Measurements from ENCODE around the gene MB. TPM values are rescaled to one million over a fixed set of nuclear protein-coding genes. Genes with fewer than 3 reads are reported as not detected.

The MB gene
- total and polyA plus RNA-seq, 2 donors, result 1.1 to 3.7 TPM

GRCh38 chr22:35605369-35605680 lies 11.8 kb downstream of the MB start:
- no peaks in the 10 kb centered on the region for H3K9me3 ChIP-seq (ENCODE audit: control insufficient read depth in 2 of 2, insufficient read depth in 1 of 2, low read length in 1 of 2)
- no peak for DNase-seq (ENCODE audit: low read depth in 6 of 9, low spot score in 9 of 9)
- no peaks in the 10 kb centered on the region for H3K36me3 ChIP-seq (ENCODE audit: control insufficient read depth in 2 of 2, insufficient read depth in 2 of 2, low read length in 1 of 2)
- no peaks in the 10 kb centered on the region for H3K27me3 ChIP-seq (ENCODE audit: control insufficient read depth in 2 of 2, insufficient read depth in 1 of 2, low read length in 1 of 2)
- WGBS, result 91% methylated on average over 2 of the region's 2 CpGs
- H3K4me1 ChIP-seq (ENCODE audit: control insufficient read depth in 2 of 2, insufficient read depth in 2 of 2, low read length in 2 of 2), result no peaks in the 10 kb centered on the region
- H3K27ac ChIP-seq (ENCODE audit: low read depth in 1 of 2, low read length in 1 of 2), result no peak overlapping the region
- no peak overlapping the region for H3K4me3 ChIP-seq (ENCODE audit: low read length in 2 of 2)

GRCh38 chr22:35604621-35605368 lies 12.3 kb downstream of the MB start:
- 35% methylated on average over 9 of the region's 9 CpGs for WGBS
- no peaks in the 10 kb centered on the region for H3K9me3 ChIP-seq (ENCODE audit: control insufficient read depth in 2 of 2, insufficient read depth in 1 of 2, low read length in 1 of 2)
- H3K27ac ChIP-seq (ENCODE audit: low read depth in 1 of 2, low read length in 1 of 2), result no peak overlapping the region
- no peaks in the 10 kb centered on the region for H3K27me3 ChIP-seq (ENCODE audit: control insufficient read depth in 2 of 2, insufficient read depth in 1 of 2, low read length in 1 of 2)
- no peak for DNase-seq (ENCODE audit: low read depth in 6 of 9, low spot score in 9 of 9)
- no peaks in the 10 kb centered on the region for H3K36me3 ChIP-seq (ENCODE audit: control insufficient read depth in 2 of 2, insufficient read depth in 2 of 2, low read length in 1 of 2)
- H3K4me3 ChIP-seq (ENCODE audit: low read length in 2 of 2), result no peak overlapping the region
- H3K4me1 ChIP-seq (ENCODE audit: control insufficient read depth in 2 of 2, insufficient read depth in 2 of 2, low read length in 2 of 2), result no peaks in the 10 kb centered on the region

- no peak overlapping the region for H3K4me3 ChIP-seq (ENCODE audit: low read length in 2 of 2)
- H3K36me3 ChIP-seq (ENCODE audit: control insufficient read depth in 2 of 2, insufficient read depth in 2 of 2, low read length in 1 of 2), result no peaks in the 10 kb centered on the region
- H3K9me3 ChIP-seq (ENCODE audit: control insufficient read depth in 2 of 2, insufficient read depth in 1 of 2, low read length in 1 of 2), result no peaks in the 10 kb centered on the region
- H3K27ac ChIP-seq (ENCODE audit: low read depth in 1 of 2, low read length in 1 of 2), result no peak overlapping the region
- WGBS, result 78% methylated on average over 9 of the region's 9 CpGs
- no peaks in the 10 kb centered on the region for H3K4me1 ChIP-seq (ENCODE audit: control insufficient read depth in 2 of 2, insufficient read depth in 2 of 2, low read length in 2 of 2)
- no peak for DNase-seq (ENCODE audit: low read depth in 6 of 9, low spot score in 9 of 9)
- no peaks in the 10 kb centered on the region for H3K27me3 ChIP-seq (ENCODE audit: control insufficient read depth in 2 of 2, insufficient read depth in 1 of 2, low read length in 1 of 2)
These were observed 15.2 kb downstream of the MB start for GRCh38 chr22:35601743-35602615.

GRCh38 chr22:35601013-35601580 lies 16.0 kb downstream of the MB start:
- WGBS, result 99% methylated on average over 5 of the region's 5 CpGs
- no peaks in the 10 kb centered on the region for H3K4me1 ChIP-seq (ENCODE audit: control insufficient read depth in 2 of 2, insufficient read depth in 2 of 2, low read length in 2 of 2)
- no peaks in the 10 kb centered on the region for H3K36me3 ChIP-seq (ENCODE audit: control insufficient read depth in 2 of 2, insufficient read depth in 2 of 2, low read length in 1 of 2)
- no peak for DNase-seq (ENCODE audit: low read depth in 6 of 9, low spot score in 9 of 9)
- no peak overlapping the region for H3K4me3 ChIP-seq (ENCODE audit: low read length in 2 of 2)
- H3K27ac ChIP-seq (ENCODE audit: low read depth in 1 of 2, low read length in 1 of 2), result no peak overlapping the region
- H3K9me3 ChIP-seq (ENCODE audit: control insufficient read depth in 2 of 2, insufficient read depth in 1 of 2, low read length in 1 of 2), result no peaks in the 10 kb centered on the region
- no peaks in the 10 kb centered on the region for H3K27me3 ChIP-seq (ENCODE audit: control insufficient read depth in 2 of 2, insufficient read depth in 1 of 2, low read length in 1 of 2)

GRCh38 chr22:35600476-35600875 lies 16.7 kb downstream of the MB start:
- no peaks in the 10 kb centered on the region for H3K36me3 ChIP-seq (ENCODE audit: control insufficient read depth in 2 of 2, insufficient read depth in 2 of 2, low read length in 1 of 2)
- WGBS, result 49% methylated on average over 12 of the region's 12 CpGs
- H3K27ac ChIP-seq (ENCODE audit: low read depth in 1 of 2, low read length in 1 of 2), result no peak overlapping the region
- no peaks in the 10 kb centered on the region for H3K27me3 ChIP-seq (ENCODE audit: control insufficient read depth in 2 of 2, insufficient read depth in 1 of 2, low read length in 1 of 2)
- no peaks in the 10 kb centered on the region for H3K4me1 ChIP-seq (ENCODE audit: control insufficient read depth in 2 of 2, insufficient read depth in 2 of 2, low read length in 2 of 2)
- no peak overlapping the region for H3K4me3 ChIP-seq (ENCODE audit: low read length in 2 of 2)
- H3K9me3 ChIP-seq (ENCODE audit: control insufficient read depth in 2 of 2, insufficient read depth in 1 of 2, low read length in 1 of 2), result no peaks in the 10 kb centered on the region
- no peak for DNase-seq (ENCODE audit: low read depth in 6 of 9, low spot score in 9 of 9)

GRCh38 chr22:35599364-35599763 lies 17.8 kb downstream of the MB start:
- Histone ChIP-seq H3K9me3 (ENCODE audit: control insufficient read depth in 2 of 2, insufficient read depth in 1 of 2, low read length in 1 of 2) (no peaks in the 10 kb centered on the region), H3K4me3 (ENCODE audit: low read length in 2 of 2) (no peak overlapping the region), H3K27me3 (ENCODE audit: control insufficient read depth in 2 of 2, insufficient read depth in 1 of 2, low read length in 1 of 2) (no peaks in the 10 kb centered on the region), H3K4me1 (ENCODE audit: control insufficient read depth in 2 of 2, insufficient read depth in 2 of 2, low read length in 2 of 2) (no peaks in the 10 kb centered on the region), H3K36me3 (ENCODE audit: control insufficient read depth in 2 of 2, insufficient read depth in 2 of 2, low read length in 1 of 2) (no peaks in the 10 kb centered on the region), H3K27ac (ENCODE audit: low read depth in 1 of 2, low read length in 1 of 2) (no peak overlapping the region)
- no peak for DNase-seq (ENCODE audit: low read depth in 6 of 9, low spot score in 9 of 9)
- 97% methylated on average over 4 of the region's 4 CpGs for WGBS

GRCh38 chr22:35598396-35598710 lies 18.8 kb downstream of the MB start:
- H3K4me1 ChIP-seq (ENCODE audit: control insufficient read depth in 2 of 2, insufficient read depth in 2 of 2, low read length in 2 of 2), result no peaks in the 10 kb centered on the region
- H3K4me3 ChIP-seq (ENCODE audit: low read length in 2 of 2), result no peak overlapping the region
- no peaks in the 10 kb centered on the region for H3K27me3 ChIP-seq (ENCODE audit: control insufficient read depth in 2 of 2, insufficient read depth in 1 of 2, low read length in 1 of 2)
- no peak for DNase-seq (ENCODE audit: low read depth in 6 of 9, low spot score in 9 of 9)
- H3K9me3 ChIP-seq (ENCODE audit: control insufficient read depth in 2 of 2, insufficient read depth in 1 of 2, low read length in 1 of 2), result no peaks in the 10 kb centered on the region
- H3K36me3 ChIP-seq (ENCODE audit: control insufficient read depth in 2 of 2, insufficient read depth in 2 of 2, low read length in 1 of 2), result no peaks in the 10 kb centered on the region
- no peak overlapping the region for H3K27ac ChIP-seq (ENCODE audit: low read depth in 1 of 2, low read length in 1 of 2)
- 88% methylated on average over 4 of the region's 4 CpGs for WGBS

GRCh38 chr22:35597692-35598395 lies 19.3 kb downstream of the MB start:
- DNase-seq (ENCODE audit: low read depth in 6 of 9, low spot score in 9 of 9), result no peak
- Histone ChIP-seq H3K9me3 (ENCODE audit: control insufficient read depth in 2 of 2, insufficient read depth in 1 of 2, low read length in 1 of 2) (no peaks in the 10 kb centered on the region), H3K4me3 (ENCODE audit: low read length in 2 of 2) (no peak overlapping the region), H3K4me1 (ENCODE audit: control insufficient read depth in 2 of 2, insufficient read depth in 2 of 2, low read length in 2 of 2) (no peaks in the 10 kb centered on the region), H3K36me3 (ENCODE audit: control insufficient read depth in 2 of 2, insufficient read depth in 2 of 2, low read length in 1 of 2) (no peaks in the 10 kb centered on the region), H3K27me3 (ENCODE audit: control insufficient read depth in 2 of 2, insufficient read depth in 1 of 2, low read length in 1 of 2) (no peaks in the 10 kb centered on the region), H3K27ac (ENCODE audit: low read depth in 1 of 2, low read length in 1 of 2) (no peak overlapping the region)
- 90% methylated on average over 16 of the region's 16 CpGs for WGBS

GRCh38 chr22:35596821-35597220 lies 20.3 kb downstream of the MB start:
- no peak for DNase-seq (ENCODE audit: low read depth in 6 of 9, low spot score in 9 of 9)
- Histone ChIP-seq H3K4me1 (ENCODE audit: control insufficient read depth in 2 of 2, insufficient read depth in 2 of 2, low read length in 2 of 2) (no peaks in the 10 kb centered on the region), H3K4me3 (ENCODE audit: low read length in 2 of 2) (no peak overlapping the region), H3K36me3 (ENCODE audit: control insufficient read depth in 2 of 2, insufficient read depth in 2 of 2, low read length in 1 of 2) (no peaks in the 10 kb centered on the region), H3K27ac (ENCODE audit: low read depth in 1 of 2, low read length in 1 of 2) (no peak overlapping the region), H3K27me3 (ENCODE audit: control insufficient read depth in 2 of 2, insufficient read depth in 1 of 2, low read length in 1 of 2) (no peaks in the 10 kb centered on the region), H3K9me3 (ENCODE audit: control insufficient read depth in 2 of 2, insufficient read depth in 1 of 2, low read length in 1 of 2) (no peaks in the 10 kb centered on the region)
- 91% methylated on average over 7 of the region's 7 CpGs for WGBS
